ENCODE data around the gene ETS2.

Gene ETS2

DNA sequence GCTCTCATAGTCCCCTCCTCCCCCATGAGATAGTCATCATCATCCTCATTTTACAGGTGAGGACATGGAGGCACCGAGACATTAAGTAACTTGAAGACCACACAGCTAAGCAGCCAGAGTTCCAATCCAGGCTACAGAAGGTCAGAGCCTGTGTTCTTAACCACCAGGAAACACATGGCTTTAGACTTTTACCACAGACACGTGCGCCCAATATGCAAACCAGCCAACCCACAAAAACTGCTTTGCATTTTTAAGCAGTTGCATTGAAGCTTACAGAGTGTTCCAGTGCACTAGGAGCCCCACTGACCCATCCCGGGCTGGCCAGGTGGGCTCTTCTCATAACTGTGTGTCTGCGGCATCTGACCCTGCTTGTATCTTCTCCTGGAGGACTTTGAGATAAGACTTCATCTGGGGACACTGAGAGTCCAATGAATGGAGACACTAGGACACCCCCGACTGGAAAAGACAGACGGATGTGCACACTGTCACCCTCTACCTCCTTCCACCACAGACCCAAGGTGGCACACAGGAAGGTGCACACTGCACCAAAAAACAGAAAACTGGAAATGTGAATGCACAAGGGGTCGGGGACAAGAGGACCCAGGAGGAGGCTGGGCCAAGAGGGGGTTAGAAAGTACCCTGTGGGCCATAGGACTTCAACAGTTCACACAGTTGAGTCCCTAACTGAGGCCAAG lies 56.4 kb downstream of the ETS2 start:
- peak; percentile 87 for DNase-seq

DNA sequence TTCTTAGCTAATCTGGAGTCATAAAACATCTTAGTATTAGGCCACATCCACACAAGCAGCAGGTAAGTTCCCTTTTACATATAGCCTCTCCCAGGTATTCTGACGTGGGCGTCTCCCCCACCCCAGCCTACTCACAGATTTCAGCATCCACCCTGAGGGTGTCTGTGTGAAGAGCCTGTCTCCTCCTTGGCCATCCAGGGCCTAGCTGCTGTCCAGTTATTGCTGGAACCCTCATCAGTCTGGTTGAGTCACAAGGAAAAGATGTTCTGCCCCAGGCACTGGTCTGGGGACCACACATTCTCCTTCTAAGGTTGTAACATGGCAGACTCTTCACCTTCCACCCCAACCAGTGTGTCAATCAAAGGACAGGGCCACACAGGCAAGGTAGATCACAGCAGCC lies 57.6 kb downstream of the ETS2 start:
- no peak for DNase-seq

DNA sequence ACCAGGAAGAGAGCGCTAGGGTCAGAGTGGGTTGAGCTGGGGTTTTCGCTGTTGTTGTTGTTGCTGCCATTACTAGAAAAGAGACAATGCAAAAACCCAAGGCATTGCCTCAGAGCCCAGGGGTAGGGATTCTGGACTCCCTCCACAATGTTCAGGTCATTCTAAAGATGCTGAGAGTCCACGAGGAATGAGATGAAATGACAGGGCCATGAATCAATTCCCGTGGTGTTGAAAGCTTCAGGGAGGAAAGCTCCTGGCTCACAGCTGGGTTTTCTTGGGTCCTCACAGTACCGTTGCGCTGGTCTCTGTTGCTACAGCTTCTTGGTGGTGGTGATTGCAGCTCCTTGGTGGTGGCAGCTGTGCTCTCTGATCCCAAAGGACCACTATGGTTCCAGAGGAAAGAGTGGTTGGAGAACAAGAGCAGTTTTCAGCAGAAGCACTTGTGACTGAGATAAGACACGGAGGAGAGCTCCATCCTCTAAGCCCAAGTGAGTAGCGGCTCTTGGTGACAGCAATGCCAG lies 58.2 kb downstream of the ETS2 start:
- no peak for DNase-seq

DNA sequence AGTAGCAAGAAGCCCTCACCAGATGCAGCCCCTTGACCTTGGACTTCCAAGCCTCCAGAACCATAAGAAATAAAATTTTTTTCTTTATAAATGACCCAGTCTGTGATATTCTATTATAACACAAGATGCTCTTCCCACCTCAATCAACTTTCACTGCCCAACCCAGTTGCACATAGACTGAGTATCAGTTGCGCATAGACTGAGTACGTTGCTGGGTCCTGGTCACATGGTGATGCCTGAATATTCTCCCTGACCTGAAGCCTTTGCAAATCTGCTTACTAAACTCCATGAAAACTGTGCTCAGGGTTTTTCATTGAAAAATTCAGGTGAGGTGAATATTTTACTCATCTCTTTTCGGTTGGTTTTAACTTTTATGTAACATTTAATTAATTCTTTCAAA lies 59.2 kb downstream of the ETS2 start:
- no peak for DNase-seq

DNA sequence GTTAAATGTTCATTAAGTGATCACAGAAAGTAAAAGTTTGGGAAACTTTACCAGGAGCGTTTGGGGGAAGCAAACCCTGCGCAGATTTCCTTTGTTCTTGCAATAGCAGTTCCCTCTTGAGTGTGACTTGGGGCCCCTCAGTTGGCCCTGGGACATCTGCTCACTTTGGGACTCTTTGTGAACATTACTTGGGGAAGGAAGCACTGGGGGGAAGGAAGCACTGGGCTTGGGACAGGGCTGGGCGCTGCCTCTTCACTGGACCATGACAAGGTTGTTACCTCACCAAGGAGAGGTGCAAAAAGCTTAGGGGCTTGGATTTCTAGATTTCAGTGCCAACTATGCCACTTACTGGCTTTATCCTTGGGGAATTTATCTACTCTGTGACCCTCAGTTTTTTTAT lies 63.5 kb downstream of the ETS2 start:
- DNase-seq = no peak

DNA sequence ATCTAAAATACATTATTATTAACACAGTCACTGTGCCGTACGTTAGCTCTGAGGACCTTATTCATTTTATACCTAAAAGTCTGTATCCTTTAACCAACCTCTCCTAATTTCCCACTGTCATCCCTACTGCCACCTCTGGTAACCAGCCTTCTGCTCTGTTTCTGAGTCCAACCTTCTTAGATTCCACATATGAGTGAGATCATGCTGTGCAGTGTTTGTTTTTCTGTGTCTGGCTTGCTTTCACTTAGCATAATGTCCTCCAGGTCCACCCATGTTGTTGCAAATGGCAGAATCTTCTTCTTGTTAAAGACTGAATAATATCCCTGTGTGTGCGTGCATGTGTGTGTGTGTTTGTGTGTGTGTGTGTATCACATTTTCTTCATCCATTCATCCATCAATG lies 64.2 kb downstream of the ETS2 start:
- DNase-seq = peak; percentile 43

Data from hematopoietic multipotent progenitor cell treated with erythropoietin and hydrocortisone succinate and interleukin-3 and kit ligand, for 4 days (in vitro differentiated cells).